GM20431 (cell line): ENCODE data around the gene TAOK3.
"Not testable (repeated sequence)": the region's sequence is repeated elsewhere in the genome, so short reads cannot be mapped to it uniquely, and the experiment has no call there.

Experiments
- in situ Hi-C: fragments of 300-500 bp; cut with MseI, MboI; formaldehyde crosslinking; loops from one replicate; pipeline ENCODE4 v1.15.0; 2020; ENCODE audit warnings: low sequenced_read_pairs; ENCODE audit not compliant: unreplicated experiment

Gene TAOK3

GRCh38 chr12:118307069-118307954, 65.4 kb downstream of the TAOK3 start:
- in situ Hi-C loops, result no loop called here

- in situ Hi-C loops, result no loop called here
These were observed 68.6 kb downstream of the TAOK3 start for GRCh38 chr12:118304093-118304492.

GRCh38 chr12:118302053-118302452, 70.7 kb downstream of the TAOK3 start:
- in situ Hi-C loops, result no loop called here

- in situ Hi-C loops, result no loop called here
These were observed 72.8 kb downstream of the TAOK3 start for GRCh38 chr12:118299791-118300460.

GRCh38 chr12:118297284-118297683, 75.4 kb downstream of the TAOK3 start:
- in situ Hi-C loops, result no loop called here

- in situ Hi-C loops, result no loop called here
These were observed 79.9 kb downstream of the TAOK3 start for GRCh38 chr12:118292836-118293235.

- in situ Hi-C loops, result no loop called here
These were observed 82.6 kb downstream of the TAOK3 start for GRCh38 chr12:118290130-118290529.

- in situ Hi-C loops, result no loop called here
These were observed 84.5 kb downstream of the TAOK3 start for GRCh38 chr12:118288174-118288573.

- in situ Hi-C loops, result no loop called here
These were observed 85.0 kb downstream of the TAOK3 start for GRCh38 chr12:118287728-118288127.

GRCh38 chr12:118282767-118283166, 89.9 kb downstream of the TAOK3 start:
- in situ Hi-C loops, result no loop called here

- in situ Hi-C loops, result not testable (repeated sequence)
These were observed 94.4 kb downstream of the TAOK3 start for GRCh38 chr12:118278288-118278687.

GRCh38 chr12:118274066-118274465, 98.6 kb downstream of the TAOK3 start:
- in situ Hi-C loops, result no loop called here

- in situ Hi-C loops, result no loop called here
These were observed 100.8 kb downstream of the TAOK3 start for GRCh38 chr12:118271770-118272417.

- in situ Hi-C loops, result no loop called here
These were observed 101.5 kb downstream of the TAOK3 start for GRCh38 chr12:118271183-118271582.

- in situ Hi-C loops, result no loop called here
These were observed 102.9 kb downstream of the TAOK3 start for GRCh38 chr12:118269806-118270205.

GRCh38 chr12:118259079-118259478, 113.6 kb downstream of the TAOK3 start:
- in situ Hi-C loops, result no loop called here

- in situ Hi-C loops, result no loop called here
These were observed 116.4 kb downstream of the TAOK3 start for GRCh38 chr12:118256352-118256751.

GRCh38 chr12:118249547-118249946, 123.2 kb downstream of the TAOK3 start:
- in situ Hi-C loops, result no loop called here

GRCh38 chr12:118245886-118246285, 126.8 kb downstream of the TAOK3 start:
- in situ Hi-C loops, result not testable (repeated sequence)

GRCh38 chr12:118238888-118239287, 133.8 kb downstream of the TAOK3 start:
- in situ Hi-C loops, result no loop called here

GRCh38 chr12:118237908-118238307, 134.8 kb downstream of the TAOK3 start:
- in situ Hi-C loops, result no loop called here
